OCI-M2 (cell line): ENCODE measurements around the gene TLE6.
"Not testable (repeated sequence)": the region's sequence is repeated elsewhere in the genome, so short reads cannot be mapped to it uniquely, and the experiment has no call there.

ENCODE experiments used
- DNase-seq: peaks from one replicate; lab custom pipeline; 2025; ENCODE audit not compliant: unreplicated experiment; lab: John Stamatoyannopoulos, UW

Gene TLE6

DNA sequence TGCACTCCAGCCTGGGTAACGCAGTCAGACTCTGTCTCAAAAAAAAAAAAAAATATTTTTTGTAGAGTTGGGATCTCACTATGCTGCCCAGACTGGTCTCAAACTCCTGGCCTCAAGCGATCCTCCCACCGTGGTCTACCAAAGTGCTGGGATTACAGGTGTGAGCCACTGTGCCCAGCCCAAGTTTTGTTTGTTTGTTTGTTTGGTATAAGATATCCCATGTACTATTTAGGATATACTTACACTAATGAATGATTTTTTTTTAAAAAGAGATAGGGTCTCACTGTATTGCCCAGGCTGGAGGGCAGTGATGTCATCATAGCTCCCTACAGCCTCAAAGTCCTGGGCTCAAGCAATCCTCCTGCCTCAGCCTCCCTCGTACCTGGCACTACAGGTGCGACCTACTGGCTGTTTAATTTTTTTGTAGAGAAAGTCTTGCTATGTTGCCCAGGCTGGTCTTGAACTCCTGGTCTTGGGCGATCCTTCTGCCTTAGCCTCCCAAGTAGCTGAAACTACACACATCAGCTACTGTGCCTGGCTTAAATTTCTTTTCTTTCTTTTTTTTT, 24.0 kb downstream of the TLE6 start:
- no peak for DNase-seq

GRCh38 chr19:3003046-3003445, 25.7 kb downstream of the TLE6 start:
- no peak for DNase-seq

DNA sequence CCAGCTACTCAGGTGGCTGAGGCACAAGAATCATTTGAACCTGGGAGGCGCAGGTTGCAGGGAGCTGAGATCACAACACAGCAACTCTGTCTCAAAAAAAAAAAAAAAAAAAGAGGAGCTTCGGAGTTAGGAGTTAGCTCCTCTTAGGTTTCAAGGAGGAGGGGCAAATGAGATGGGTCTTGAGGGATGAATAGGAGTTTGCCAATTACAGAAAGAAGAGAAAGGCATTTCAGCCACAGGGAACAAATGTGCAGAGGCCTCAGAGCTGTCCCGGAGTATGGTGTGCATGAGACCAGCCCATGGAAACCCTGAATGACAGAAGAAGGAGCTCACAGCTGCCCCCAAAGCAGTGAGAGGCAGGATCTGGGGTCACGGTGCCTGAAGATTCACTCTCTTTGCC, 27.2 kb downstream of the TLE6 start:
- no peak for DNase-seq

- DNase-seq = no peak
Observed at GRCh38 chr19:3005345-3005744, 28.0 kb downstream of the TLE6 start.

DNA sequence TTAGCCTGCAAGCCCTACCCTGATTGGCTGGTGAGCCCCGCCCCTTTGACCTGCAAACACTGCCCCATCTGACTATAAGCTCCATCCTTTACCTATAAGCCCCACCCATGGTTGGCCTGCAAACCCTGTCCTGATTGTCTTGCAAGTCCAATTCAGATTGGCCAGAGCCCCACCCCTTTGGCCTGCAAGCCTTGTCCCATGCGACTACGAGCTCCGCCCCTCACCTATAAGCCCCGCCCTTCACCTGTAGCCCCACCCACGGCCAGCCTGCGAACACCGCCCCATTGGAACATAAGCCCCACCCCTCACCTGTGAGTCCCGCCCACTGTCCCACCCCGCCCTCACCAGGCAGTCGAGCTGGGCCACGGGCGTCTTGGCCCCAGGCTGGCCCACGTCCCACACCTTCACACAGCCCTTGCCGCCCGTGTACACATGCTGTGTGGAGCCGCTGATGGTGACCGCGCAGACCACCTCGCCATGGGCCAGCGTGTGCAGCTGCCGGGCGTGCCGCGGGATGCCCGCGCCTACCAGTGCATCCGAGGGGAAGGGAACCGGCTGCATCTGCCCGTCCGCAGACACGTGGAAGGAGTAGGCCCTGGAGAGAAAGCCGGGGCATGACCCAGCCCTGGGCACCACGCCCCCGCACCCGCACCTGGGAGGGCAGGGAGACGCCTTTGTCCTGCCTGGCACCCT, 28.9 kb downstream of the TLE6 start:
- no peak for DNase-seq

- DNase-seq = no peak
Observed at GRCh38 chr19:3007975-3008374, 30.6 kb downstream of the TLE6 start.

GRCh38 chr19:3008994-3009393, 31.6 kb downstream of the TLE6 start:
- no peak for DNase-seq

DNA sequence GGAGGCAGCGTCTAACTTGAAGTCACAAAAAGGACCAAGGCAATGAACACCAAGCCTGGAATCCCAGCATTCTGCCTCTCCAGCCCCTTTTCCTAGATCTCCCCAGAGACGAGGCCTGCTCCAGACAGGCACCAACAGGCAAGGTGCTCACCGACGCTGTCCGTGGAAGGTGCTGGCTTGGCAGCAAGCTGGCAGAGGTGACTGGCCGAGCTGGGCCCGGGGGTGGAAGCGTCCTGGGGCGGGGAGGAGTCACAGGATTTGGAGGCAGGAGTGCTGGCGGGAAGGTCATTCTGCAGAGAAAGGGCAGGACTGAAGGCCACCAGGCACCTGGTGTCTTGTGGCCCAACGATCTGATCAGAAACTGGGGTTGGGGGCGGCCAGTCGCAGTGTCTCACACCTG, 33.5 kb downstream of the TLE6 start:
- DNase-seq = no peak

DNA sequence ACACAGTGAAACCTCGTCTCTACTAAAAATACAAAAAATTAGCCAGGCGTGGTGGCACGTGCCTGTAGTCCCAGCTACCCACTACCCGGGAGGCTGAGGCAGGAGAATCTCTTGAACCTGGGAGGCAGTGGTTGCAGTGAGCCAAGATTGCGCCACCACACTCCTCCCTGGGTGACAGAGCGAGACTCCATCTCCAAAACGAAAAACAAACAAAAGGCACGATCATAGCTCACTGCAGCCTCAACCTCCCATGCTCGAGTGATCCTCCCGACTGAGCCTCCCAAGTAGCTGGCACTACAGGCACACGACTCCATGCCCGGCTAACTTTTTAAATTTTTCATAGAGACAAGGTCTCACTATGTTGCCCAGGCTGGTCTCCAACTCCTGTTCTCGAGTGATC, 34.7 kb downstream of the TLE6 start:
- not testable (repeated sequence) for DNase-seq

DNA sequence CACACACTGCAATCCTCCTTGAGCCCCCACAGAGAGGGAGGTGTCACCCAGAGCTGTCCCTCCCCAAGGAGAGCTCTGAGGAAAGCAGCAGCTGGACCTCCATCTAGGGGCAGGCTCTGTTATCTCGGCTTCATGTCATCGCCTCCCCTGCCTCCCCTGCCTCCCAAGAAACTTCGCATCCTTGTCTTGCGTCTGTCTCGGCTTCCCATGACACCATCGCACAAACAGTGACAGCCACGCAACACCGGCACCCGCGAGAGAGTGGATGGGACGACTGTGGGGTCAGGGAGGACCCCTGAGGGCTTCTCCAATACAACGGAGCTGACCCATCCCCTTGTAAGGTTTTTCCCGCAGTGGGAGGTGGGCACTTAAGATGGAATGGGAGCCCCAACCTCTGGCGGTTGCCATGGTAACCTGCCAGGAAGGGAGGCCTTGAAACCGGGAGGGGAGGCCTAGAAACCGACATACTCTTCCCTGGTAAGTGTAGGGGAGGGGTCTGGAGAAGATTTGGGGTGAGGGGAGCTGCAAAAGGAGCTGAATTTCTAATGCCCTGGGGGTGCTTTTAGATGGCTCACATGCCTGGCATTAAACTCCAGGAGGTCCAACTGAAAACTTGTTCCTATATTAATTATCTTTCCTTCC, 35.4 kb downstream of the TLE6 start:
- DNase-seq = no peak

- no peak for DNase-seq
Observed at GRCh38 chr19:3013263-3013725, 35.9 kb downstream of the TLE6 start.

GRCh38 chr19:3014135-3014534, 36.8 kb downstream of the TLE6 start:
- DNase-seq = no peak

DNA sequence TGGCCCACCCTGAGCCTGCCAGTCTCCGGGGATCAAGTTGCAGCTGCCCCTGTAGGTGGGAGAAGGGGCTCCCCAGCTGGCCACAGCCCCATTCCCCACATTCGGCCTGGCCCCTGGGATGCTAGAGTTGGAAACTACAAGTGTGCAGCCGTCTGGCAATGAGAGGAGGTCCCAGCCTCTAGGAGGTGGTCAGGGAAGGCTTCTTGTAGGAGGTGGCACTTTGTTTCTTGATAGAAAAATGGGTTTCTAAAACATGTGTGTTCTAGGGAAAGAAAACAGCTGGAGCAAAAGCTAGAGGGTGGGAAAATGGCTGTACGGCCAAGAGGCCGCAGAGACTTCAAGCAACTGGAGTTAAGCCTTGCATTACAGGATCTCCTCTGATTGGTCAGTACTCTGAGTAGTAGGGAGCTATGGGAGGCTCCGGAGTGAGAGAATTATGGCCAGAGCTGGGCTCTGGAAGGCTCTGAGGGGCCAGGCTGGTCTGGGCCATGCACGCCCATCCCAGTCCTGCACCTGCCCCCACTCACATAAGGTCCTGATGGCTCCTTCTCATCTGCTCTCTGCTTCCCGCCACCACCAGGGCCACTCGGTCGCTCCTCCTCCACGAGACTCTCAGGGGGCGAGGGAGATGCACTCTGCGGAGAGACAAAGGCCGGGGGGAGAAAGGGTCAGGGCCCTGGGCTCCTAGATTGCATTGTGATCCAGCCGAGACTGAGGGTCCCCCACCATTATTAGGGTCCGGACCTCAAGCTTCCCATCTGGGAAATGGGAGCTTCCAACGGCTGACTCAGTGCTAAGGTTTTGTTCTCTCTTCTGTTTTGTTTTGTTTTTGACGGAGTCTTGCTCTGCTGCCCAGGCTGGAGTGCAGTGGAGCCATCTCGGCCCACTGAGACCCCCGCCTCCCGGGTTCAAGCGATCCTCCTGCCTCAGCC, 38.0 kb downstream of the TLE6 start:
- DNase-seq = no peak

DNA sequence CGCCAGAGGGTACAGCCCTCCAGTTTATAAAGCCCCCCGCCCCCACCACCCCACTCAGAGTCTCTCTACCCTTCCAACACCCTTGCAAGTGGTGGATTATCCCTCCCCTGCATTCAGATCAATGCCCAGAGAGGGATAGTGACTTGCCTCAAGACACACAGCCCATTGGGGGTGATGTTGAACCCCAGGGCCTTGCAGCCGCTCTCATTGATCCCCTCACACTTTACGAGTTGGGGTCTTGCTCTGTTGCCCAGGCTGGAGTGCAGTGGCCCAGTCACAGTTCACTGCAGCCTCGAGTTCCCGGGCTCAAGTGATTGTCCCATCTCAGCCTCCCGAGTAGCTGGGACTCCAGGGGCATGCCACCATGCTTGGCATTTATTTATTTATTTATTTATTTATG, 40.6 kb downstream of the TLE6 start:
- no peak for DNase-seq

- DNase-seq = no peak
Observed at GRCh38 chr19:3019211-3019854, 42.0 kb downstream of the TLE6 start.

DNA sequence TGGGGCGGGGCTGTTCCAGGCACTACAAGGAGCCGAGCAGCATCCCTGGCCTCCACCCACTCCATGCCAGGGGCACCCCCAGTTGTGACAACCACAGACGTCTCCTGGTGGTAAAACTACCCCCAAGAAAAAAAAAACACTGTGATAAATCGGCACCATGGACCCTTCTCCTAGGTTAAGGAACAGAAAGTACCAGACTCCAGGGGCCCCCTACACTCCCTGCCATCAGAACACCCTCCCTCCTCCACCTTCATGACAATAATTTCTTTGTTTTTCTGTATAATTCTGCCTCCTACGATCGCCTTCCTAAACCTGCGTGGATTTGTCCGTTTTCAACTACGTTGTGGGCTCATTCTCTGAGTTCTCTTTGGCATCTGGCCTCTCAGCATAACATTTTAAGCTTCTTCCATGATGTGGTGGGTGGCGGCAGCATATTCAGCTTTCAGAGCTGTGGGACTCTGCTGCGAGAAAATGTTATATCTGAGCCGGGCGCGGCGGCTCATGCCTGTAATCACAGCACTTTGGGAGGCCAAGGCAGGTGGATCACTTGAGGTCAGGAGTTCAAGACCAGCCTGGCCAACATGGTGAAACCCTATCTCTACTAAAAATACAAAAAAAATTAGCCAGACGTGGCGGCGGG, 43.1 kb downstream of the TLE6 start:
- no peak for DNase-seq

GRCh38 chr19:3024509-3024869, 47.1 kb downstream of the TLE6 start:
- no peak for DNase-seq

DNA sequence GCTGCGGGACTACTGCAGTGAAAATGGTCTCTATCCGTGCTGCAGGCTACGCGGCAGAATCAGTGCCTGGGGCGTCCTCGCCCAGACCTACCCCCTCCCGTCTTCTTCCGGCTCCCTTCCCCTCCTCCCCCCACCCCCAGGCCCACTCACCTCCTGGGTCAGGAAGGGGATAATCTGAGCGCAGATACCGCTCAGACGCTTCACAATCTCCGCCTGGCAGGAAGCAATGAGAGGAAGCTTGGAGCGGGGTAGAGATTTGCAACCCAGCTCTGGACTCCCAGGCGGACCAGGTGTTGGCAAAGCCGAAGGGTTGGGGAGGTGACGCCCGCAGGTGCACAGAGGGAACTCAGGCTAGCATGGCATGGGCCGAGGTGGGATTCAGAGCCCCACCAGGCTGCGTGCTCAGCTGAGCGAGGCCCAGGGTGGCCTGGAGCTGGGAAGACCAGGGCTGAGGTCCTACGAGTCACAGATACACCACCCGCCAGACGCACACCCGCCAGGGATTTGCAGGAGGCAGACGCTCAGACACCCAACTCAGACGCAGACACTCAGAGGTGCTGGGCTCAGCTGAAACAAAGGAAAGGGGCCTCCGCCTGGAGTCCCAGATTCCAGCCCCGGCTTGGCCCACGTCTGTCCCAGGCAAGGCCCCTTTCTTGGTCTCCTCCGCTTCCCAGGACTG, 47.6 kb downstream of the TLE6 start:
- no peak for DNase-seq

DNA sequence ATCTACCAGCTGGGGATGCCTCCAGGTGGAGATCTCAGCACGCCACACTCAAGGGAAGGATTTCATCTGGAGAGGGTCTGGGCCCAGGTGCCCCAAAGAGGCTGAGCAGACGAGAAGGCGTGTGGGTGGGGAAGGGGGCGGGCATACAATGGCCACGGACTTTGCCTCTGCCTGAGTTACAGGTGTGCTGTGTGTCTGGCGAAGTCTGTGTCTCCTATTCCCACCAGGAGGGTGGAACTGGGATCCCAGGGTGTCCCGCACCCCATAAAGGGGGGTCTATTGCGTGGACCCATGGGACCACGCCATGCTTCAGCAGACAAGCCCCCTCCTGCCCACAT, 48.2 kb downstream of the TLE6 start:
- no peak for DNase-seq

GRCh38 chr19:3026768-3027167, 49.4 kb downstream of the TLE6 start:
- DNase-seq = no peak
